T47D (cell line): ENCODE data around the gene UBE2G2.
A peak's percentile ranks its signal among the peaks of the same experiment; 100 is the strongest.

Experiments
- DNase-seq, 2 experiments: peaks; one replicate each; pipeline versions ENCODE4 v3.0.0 to v3.0.0-alpha.2; 2011 to 2012; ENCODE audit warnings: low read depth in 1 of 2, low spot score in 1 of 2
- JUND ChIP-seq: IDR thresholded peaks from 2 replicates; pipeline ENCODE4 v1.6.1; 2012; ENCODE audit warnings: low read depth
- in situ Hi-C: cut with HindIII; loops from 2 replicates; pipeline ENCODE4 v1.10.0; 2016; ENCODE audit warnings: low sequenced_read_pairs, low pct_unique_long_range_greater_than_20kb

UBE2G2 gene

GRCh38 chr21:44815852-44816628 is 14.4 kb upstream of the UBE2G2 start:
- DNase-seq, result no peak
- TF ChIP-seq JUND, result no peak
- in situ Hi-C loops, result no loop called here

GRCh38 chr21:44815225-44815624 is 13.6 kb upstream of the UBE2G2 start:
- in situ Hi-C loops, result no loop called here
- no peak for DNase-seq
- TF ChIP-seq JUND, result no peak

- DNase-seq, result no peak
- in situ Hi-C loops, result no loop called here
- no peak for TF ChIP-seq JUND
These were observed 12.9 kb upstream of the UBE2G2 start for GRCh38 chr21:44814498-44815023.

- in situ Hi-C loops, result no loop called here
- TF ChIP-seq JUND, result no peak
- no peak for DNase-seq
These were observed 12.1 kb upstream of the UBE2G2 start for GRCh38 chr21:44813727-44814126.

- TF ChIP-seq JUND, result no peak
These were observed 11.5 kb upstream of the UBE2G2 start for GRCh38 chr21:44813149-44813548.

GRCh38 chr21:44812640-44813039 is 11.0 kb upstream of the UBE2G2 start:
- DNase-seq, result no peak
- TF ChIP-seq JUND, result no peak
- in situ Hi-C loops, result no loop called here

More at GRCh38 chr21:44813149-44813548, 11.5 kb upstream of the UBE2G2 start:
- in situ Hi-C loops, result no loop called here
- DNase-seq, result no peak

GRCh38 chr21:44810779-44811178 is 9.2 kb upstream of the UBE2G2 start:
- no peak for TF ChIP-seq JUND
- in situ Hi-C loops, result no loop called here
- DNase-seq, result no peak

GRCh38 chr21:44805859-44806258 is 4.2 kb upstream of the UBE2G2 start:
- no peak for TF ChIP-seq JUND
- in situ Hi-C loops, result no loop called here
- no peak for DNase-seq

- no peak for DNase-seq
- in situ Hi-C loops, result no loop called here
- no peak for TF ChIP-seq JUND
These were observed 3.6 kb upstream of the UBE2G2 start for GRCh38 chr21:44805226-44805625.

- DNase-seq, result no peak
- TF ChIP-seq JUND, result no peak
- in situ Hi-C loops, result no loop called here
These were observed 3.1 kb upstream of the UBE2G2 start for GRCh38 chr21:44804762-44805161.

GRCh38 chr21:44803651-44804050 is 2.0 kb upstream of the UBE2G2 start:
- no peak for TF ChIP-seq JUND
- in situ Hi-C loops, result no loop called here
- no peak for DNase-seq

- no peak for TF ChIP-seq JUND
- no peak for DNase-seq
- in situ Hi-C loops, result no loop called here
These were observed 955 bp upstream of the UBE2G2 start for GRCh38 chr21:44802396-44803153.

GRCh38 chr21:44800971-44801467 is 601 bp downstream of the UBE2G2 start:
- no peak for TF ChIP-seq JUND
- in situ Hi-C loops, result no loop called here
- DNase-seq, result peak; percentile 61 to 71

GRCh38 chr21:44800103-44800502 is 1.5 kb downstream of the UBE2G2 start:
- in situ Hi-C loops, result no loop called here
- no peak for TF ChIP-seq JUND
- DNase-seq, result peak; percentile 51 to 77
